OCI-M2 (cell line): ENCODE results near the gene ZMYND10.

ENCODE experiments used
- DNase-seq: peaks from one replicate; lab custom pipeline; 2025; ENCODE audit not compliant: unreplicated experiment; lab: John Stamatoyannopoulos, UW

Gene ZMYND10

GRCh38 chr3:50371133-50371685 lies 25.7 kb upstream of the ZMYND10 start:
- DNase-seq, result no peak

DNA sequence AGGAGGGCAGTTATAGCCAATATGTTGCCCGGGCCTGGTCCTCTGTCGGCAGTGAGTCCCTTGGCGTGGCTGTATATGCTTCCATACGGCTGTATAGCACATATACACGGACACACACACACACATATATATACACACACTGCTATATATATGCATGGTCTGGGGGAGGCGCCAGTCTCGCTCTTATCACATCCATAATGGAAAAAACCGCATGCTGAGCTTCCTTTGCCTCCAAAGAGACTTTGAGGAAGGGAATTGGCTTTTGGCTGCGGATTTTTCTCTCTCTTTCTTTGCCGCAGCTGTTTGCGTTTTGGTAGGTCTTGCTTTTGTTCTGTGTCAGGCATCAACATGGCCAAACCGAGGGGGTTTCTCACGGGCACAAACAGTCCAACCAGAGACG lies 25.1 kb upstream of the ZMYND10 start:
- no peak for DNase-seq

DNA sequence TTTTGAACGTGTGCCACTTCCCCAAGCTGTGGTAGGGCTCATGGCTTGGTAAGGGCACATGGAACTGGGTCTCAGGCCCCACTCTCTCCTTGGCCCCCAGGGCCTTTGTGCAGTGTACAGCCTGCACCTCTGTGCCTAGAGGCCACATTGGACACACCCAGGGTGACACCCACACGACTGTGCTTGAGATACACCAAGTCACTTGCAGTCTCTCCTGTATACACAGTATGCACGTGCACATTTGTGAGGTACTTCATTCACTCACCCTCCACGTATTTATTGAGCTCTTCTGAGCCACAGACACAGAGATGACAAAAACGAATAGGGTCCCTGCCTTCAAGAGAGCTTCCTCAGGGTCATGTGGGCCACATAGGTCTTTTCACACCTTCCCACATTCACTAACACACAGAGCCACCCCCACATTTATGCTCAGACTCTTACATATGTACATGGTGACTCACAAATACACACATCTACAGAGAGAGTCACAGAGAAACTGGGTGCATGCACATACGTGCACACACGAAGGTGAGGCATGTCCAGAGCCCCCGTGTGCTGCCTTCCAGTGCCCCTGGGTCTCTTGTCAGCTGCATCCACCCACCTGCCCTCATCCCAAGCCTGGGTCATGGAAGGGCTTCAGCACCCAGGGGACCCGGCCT lies 23.6 kb upstream of the ZMYND10 start:
- no peak for DNase-seq

DNA sequence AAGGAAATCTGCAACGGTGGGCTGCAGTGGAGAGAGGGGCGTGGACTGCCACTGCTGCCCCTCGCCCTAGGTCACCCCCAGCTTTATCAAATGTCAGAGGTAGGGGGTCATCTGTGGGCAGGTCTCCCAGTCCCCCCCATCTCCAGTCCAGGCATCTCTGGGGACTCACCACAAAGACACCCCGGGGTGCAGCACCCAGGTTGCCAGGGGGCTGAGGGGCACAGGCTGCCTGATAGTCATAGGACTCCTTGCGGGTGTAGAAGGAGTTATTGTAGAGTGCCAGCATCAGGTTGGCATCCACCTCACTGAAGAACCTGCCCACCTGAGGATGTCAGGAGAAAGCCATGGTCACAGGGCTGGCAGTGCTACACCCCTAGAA lies 20.3 kb upstream of the ZMYND10 start:
- no peak for DNase-seq

DNA sequence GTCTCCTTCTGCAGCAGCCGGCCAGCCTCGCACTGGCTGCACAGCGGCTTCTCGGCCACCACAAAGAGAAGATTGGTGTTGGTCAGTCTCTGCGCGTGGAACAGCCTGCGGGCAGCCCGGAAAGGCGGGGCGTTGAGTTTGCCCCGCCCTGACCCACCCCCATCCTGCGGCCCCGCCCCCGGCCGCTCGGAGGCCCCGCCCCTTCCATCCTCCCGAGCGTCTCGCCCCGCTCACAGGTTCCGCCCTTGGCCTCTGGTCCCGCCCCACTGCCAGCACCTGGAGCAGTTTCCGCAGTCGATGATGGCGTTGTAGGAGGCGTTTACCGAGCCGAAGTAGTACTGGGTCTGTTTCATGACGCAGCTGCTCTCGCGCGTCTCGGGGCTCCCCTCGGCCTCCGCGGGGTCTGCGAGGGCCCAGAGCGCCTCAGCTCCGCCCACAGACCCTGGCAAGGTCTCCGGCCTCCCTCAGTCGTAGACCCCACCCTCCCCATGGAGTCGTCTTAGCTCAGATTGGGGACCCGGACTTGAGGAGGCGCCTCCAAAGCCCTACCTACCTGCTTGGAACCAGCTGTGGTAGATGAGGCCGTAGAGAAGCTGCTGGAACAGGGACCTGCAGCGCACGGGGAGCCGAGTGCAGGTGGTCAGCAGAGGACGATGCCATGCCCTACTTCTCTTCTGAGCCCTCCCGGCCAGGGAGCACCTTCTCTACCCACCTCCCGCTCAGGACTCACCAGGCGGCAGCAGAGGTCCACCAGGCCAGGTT lies 19.7 kb upstream of the ZMYND10 start:
- no peak for DNase-seq

DNA sequence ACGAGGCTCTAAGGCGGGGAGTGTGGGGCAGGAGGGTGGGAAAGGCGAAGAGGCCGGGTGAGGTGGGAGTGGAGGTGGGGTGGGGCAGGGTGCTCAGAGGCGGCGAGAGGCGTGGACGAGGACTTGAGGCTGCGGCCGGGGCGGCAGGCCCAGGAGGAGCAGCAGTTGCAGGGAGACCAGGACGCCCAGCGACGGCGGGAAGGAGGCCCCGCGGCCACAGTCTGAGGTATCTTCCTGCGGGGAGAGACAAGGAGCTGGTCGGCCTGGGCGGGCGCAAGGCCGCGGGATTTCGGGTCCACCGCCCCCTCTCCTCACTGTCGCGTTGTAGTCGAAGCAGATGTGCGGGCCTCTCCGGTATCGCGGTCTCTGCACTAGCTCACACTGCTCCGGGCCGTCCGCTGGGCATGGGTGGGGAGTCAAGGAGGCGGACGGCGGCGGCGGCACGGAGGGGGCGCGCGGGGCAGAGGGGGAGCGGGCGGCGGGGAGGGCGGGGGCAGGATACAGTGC lies 19.1 kb upstream of the ZMYND10 start:
- DNase-seq, result no peak

GRCh38 chr3:50359760-50360110 lies 14.2 kb upstream of the ZMYND10 start:
- DNase-seq, result no peak

- peak; percentile 57 for DNase-seq
Measured at GRCh38 chr3:50358911-50359759, 13.6 kb upstream of the ZMYND10 start, which contains the start of gene TMEM115. Gene TMEM115, minus strand, starts transcription at chr3:50359521. Its CDS starts 458 bp downstream, at chr3:50359063.

DNA sequence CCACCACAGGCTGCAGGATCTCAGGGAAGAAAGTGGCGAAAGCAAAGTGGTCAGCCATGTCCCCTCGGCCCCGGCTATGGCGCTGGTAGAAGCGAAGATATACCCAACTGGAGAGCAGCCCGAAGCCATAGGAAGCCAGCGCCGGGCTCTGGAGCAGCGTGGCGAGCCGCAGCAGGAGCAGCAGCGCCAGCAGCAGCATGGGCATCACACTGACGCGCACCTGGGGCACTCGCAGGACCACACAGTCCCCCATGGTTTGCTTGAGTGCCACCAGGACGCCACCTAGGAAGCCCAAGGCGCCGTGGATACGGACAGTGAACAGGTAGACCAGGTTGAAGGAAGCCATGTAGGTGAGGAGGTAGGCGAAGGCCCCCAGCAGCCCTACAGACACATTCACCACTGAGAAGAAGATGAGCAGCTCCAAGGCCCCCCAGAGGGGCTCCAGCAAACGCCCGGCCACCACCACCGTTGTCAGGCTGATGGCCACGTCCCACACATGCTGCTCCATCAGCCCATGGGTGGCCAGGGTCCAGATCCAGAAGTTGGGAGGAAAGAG lies 12.9 kb upstream of the ZMYND10 start:
- no peak for DNase-seq

DNA sequence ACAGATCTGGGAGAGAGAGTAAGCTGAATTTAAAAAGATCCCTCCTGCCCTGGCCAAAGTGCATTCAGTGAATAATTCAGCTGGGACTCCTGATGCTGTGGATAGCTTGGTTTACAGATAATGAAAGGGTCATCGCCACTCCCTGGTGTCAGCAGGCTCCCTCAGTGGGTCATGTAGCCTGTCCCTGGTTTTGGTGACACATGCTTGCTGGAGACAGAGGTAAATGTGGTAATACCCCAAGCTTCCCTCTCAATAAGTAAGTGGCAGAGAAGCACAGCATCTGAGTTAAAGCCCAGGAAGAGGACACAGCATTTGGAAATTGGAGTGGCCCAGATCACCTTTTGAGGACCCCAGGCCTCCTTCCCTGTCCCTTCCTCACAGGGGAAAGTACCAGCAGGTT lies 11.9 kb upstream of the ZMYND10 start:
- no peak for DNase-seq

DNA sequence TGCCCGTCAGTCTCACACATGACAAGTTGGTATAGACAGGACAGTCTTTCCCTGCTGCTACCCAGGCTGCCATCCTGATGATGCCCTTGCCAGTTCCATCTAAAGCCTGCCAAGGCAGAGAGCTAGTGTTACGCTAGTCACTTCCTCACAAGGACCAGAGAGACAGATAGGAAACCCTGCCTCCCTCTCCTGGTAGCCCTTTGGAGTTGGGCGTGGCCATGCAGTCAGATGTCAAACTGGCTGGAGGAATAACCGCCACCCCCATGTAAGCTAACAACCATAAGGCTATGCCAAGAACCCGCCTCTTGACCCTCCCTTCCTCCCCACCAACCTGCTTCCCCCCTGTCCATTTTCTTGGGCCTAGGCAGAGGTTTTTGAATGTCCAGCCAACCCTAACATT lies 11.0 kb upstream of the ZMYND10 start:
- DNase-seq, result no peak

DNA sequence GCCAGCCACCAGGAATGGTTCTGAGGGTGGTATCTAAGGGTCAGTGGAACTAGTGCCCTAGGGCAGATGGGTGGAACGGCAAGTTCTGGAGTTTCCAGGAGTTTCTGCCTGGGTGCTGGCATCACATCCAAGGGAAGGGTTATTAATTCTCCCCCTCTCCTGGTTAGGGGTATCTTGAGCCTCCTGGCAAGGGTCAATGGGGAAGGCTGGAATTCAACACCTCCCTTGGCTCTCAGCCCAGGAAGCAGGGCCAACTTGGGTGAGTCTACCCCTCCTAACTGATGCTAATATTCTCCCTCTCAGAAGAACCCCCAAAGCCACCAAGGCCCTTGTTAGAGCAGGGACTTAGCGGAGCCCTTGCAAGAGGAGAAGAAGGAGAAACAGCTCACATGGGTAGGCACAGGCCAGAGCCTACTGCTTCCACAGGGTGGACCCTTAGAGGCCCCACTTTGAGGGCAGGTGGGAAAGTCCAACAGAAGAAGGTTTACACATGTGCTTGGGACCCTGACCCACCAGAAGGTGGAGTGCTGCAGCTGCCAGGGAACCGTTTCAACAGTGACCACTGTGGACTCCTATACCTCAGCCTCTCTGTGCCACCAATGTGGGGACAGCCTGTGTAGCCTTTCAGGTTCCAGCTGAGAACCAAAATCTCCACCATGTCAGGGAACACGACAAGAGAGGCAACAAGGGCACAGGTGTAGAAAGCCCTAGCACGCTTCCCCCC lies 10.5 kb upstream of the ZMYND10 start:
- DNase-seq, result no peak

DNA sequence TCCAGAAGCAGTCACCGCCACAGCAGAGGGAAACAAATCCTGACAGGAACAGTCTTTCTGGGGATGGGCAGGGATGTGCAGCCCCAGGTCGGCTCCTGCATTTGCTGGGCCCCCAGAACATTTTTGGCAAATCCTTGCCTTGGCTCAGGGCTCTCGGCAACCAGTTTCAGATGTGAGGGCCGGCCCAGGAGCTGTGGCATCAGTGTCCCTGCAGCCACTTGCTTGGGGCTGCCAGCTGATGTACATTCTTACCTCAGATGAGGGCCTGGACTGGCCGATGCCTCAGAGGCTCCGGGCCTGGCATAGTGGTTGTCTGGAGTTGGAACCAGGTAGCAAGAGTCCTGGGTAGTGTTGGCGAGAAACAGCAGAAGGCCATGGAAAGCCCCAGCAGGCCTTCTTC lies 9.3 kb upstream of the ZMYND10 start:
- no peak for DNase-seq

DNA sequence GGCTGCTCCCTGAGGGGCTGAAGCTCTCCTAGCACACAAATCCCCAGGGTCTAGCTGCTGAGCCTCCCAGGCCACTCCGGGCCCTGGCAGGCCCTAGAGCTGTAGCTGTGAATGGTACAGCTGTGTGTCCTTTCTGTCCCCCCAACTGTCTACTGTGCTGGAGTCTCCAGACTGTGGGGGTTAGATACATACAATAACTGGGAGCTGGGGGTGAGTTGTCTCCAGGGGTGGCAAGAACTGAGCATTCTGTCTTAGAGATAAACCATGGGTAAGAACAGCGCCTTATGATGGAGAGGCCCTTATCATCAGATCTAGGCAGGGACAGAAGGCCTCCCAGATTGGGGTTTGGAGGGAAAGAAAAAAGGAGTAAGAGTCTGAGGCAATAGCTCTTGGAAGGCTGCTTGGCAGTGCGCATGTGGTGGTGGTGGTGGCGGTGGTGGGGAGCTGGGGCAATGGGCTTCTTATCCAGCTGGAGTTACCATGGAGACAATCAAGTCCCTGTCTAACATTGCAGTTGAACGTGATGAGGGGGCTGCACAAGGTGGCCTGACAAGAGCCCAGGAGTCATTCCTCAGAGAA lies 8.7 kb upstream of the ZMYND10 start:
- DNase-seq, result no peak

DNA sequence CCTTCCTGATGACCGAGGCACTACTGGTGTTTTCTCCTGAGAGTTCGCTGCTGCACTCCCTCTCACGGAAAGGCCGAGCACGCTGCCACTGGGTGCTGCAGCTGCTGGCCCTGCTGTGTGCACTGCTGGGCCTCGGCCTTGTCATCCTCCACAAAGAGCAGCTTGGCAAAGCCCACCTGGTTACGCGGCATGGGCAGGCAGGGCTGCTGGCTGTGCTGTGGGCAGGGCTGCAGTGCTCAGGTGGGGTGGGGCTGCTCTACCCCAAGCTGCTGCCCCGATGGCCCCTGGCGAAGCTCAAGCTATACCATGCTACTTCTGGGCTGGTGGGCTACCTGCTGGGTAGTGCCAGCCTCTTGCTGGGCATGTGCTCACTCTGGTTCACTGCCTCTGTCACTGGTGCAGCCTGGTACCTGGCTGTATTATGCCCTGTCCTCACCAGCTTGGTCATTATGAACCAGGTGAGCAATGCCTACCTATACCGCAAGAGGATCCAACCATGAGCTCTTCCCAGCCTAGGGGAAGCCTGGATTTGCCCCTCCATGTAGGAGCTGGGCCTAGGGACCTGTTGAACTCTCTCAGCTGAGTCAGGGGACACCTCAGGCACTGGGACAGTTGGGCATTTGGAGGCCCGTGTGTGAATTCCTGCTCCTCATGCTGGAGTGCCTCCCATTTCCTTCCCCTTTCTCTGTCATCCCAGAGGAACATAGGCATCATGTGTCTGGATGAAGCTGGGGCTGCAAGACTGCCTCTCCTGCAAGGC lies 7.9 kb upstream of the ZMYND10 start:
- DNase-seq, result no peak

DNA sequence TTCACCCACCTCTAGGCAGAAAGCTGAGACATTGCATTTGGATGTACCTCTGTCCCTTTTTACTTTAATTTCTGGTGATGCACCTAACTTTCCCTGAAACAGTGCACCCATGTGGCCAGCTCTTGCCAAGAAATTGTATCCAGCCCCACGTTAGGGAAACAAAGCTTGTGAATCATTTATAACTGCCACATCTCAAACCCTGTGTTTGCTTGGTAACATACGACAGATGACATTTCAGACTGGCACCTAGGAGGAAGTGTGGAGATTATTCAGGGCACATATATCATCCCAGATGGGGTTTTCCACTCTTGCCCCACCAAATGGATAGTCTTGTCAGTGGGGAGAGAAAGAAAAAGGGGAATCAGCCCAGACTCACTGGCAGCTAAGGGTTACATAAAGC lies 7.2 kb upstream of the ZMYND10 start:
- no peak for DNase-seq

- no peak for DNase-seq
Measured at GRCh38 chr3:50351323-50351697, 5.8 kb upstream of the ZMYND10 start.

DNA sequence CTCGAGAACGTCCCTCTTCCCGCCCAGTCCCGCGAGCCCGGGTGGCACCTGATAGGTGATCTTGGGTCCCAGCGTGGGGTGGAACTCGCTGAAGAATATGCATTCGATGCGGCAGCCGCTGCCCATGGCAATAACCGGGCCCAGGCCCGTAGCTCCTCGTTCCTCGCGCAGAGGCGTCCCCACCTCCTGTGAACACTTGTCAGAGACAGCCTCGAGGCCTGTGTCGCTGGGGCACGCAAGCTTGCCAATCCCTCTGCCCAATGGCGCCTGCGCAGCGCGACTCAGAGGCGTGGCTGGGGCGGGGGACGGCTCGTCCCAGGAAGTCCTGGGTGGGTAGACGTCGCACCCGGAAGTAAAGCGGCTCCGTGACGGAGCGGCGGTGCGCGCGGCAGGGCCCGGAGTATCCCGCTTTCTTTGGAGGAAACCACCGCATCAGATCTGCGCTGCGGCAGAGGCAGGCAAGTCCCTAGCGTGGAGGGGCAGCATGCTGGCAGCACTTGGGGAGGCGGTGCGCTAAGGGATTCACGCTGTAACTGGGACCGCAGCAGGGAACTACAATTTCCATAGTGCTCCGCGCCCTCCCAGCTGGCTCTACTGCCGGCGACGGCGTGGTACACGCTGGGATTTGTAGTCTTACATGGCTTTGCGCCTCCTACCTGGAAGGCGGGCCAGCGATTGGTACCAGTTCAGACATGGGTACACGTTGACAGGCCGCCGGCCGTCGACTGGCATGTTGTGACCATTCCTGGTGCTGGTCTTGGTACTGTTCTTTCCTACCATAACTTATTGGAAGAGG lies 5.2 kb upstream of the ZMYND10 start, which contains the start of the genes CYB561D2 and NPRL2:
Gene CYB561D2 (plus strand): TSS at position 336 of the 796 bp plus-strand sequence. CDS start 572 bp downstream, outside the sequence.
Gene NPRL2 (minus strand): TSS at position 249 of the 796 bp plus-strand sequence. CDS start 123 bp downstream, at position 126.
- peak; percentile 85 for DNase-seq
